Brain microvascular endothelial cell (primary cell): ENCODE measurements around the gene SPANXN4.

Experiments used
- DNase-seq: peaks from one replicate; pipeline ENCODE4 v3.0.0-alpha.2; 2020
- H3K27ac ChIP-seq: fragments of 250-450 bp; sonication (Bioruptor Pico); 2 replicates; pipeline ENCODE4 v1.5.1; 2020; ENCODE audit warnings: mild to moderate bottlenecking, moderate library complexity
- H3K27me3 ChIP-seq: fragments of 250-450 bp; sonication (Bioruptor Pico); replicated peaks from 2 replicates; pipeline ENCODE4 v1.5.1; 2020; ENCODE audit warnings: mild to moderate bottlenecking
- H3K36me3 ChIP-seq: fragments of 250-450 bp; sonication (Bioruptor Pico); replicated peaks from 2 replicates; pipeline ENCODE4 v1.5.1; 2020; ENCODE audit warnings: mild to moderate bottlenecking
- H3K4me3 ChIP-seq: 2 replicates; pipeline ENCODE4 v1.5.1; 2011; ENCODE audit warnings: low read depth, mild to moderate bottlenecking, control low read depth, low read length, moderate library complexity
- CTCF ChIP-seq: IDR thresholded peaks from 2 replicates; pipeline ENCODE4 v1.5.1; 2011; ENCODE audit warnings: low read depth, mild to moderate bottlenecking, moderate library complexity, low read length, control low read depth, inconsistent platforms; ENCODE audit errors: missing control alignments
- in situ Hi-C: cut with HindIII; loops from 2 replicates; pipeline ENCODE4 v1.10.0; 2017; ENCODE audit warnings: low sequenced_read_pairs, low pct_ligation_motif_present

SPANXN4 gene

GRCh38 chrX:142998447-142999198 is 27.1 kb upstream of the SPANXN4 start:
- Histone ChIP-seq H3K27ac (no peak overlapping the region), H3K27me3 (no peaks in the 10 kb centered on the region), H3K36me3 (no peaks in the 10 kb centered on the region), H3K4me3 (no peak overlapping the region)
- no peak for TF ChIP-seq CTCF
- DNase-seq = no peak
- in situ Hi-C loops = no loop called here

- TF ChIP-seq CTCF = no peak
Observed at GRCh38 chrX:142999199-142999701, 26.5 kb upstream of the SPANXN4 start.

GRCh38 chrX:143002206-143002605 is 23.5 kb upstream of the SPANXN4 start:
- H3K36me3 ChIP-seq = no peaks in the 10 kb centered on the region
- H3K27ac ChIP-seq = no peak overlapping the region
- no peak overlapping the region for H3K4me3 ChIP-seq
- TF ChIP-seq CTCF = no peak
- no peak for DNase-seq
- in situ Hi-C loops = no loop called here
- H3K27me3 ChIP-seq = no peaks in the 10 kb centered on the region

More at GRCh38 chrX:142999199-142999701, 26.5 kb upstream of the SPANXN4 start:
- Histone ChIP-seq H3K27ac (no peak overlapping the region), H3K36me3 (no peaks in the 10 kb centered on the region), H3K27me3 (no peaks in the 10 kb centered on the region), H3K4me3 (no peak overlapping the region)
- in situ Hi-C loops = no loop called here
- no peak for DNase-seq

GRCh38 chrX:143017272-143017671 is 8.5 kb upstream of the SPANXN4 start:
- no peak for DNase-seq
- no peaks in the 10 kb centered on the region for H3K27me3 ChIP-seq
- no peak overlapping the region for H3K27ac ChIP-seq
- no peaks in the 10 kb centered on the region for H3K36me3 ChIP-seq
- in situ Hi-C loops = no loop called here
- H3K4me3 ChIP-seq = no peak overlapping the region
- no peak for TF ChIP-seq CTCF

- no peaks in the 10 kb centered on the region for H3K27me3 ChIP-seq
- no peaks in the 10 kb centered on the region for H3K36me3 ChIP-seq
- in situ Hi-C loops = no loop called here
- DNase-seq = no peak
- no peak overlapping the region for H3K4me3 ChIP-seq
- no peak overlapping the region for H3K27ac ChIP-seq
- TF ChIP-seq CTCF = no peak
Observed at GRCh38 chrX:143027275-143027674, 1.5 kb downstream of the SPANXN4 start.

GRCh38 chrX:143047511-143047910 is 21.8 kb downstream of the SPANXN4 start:
- in situ Hi-C loops = no loop called here
- no peak for TF ChIP-seq CTCF
- no peak for DNase-seq
- Histone ChIP-seq H3K4me3 (no peak overlapping the region), H3K36me3 (no peaks in the 10 kb centered on the region), H3K27ac (no peak overlapping the region), H3K27me3 (no peaks in the 10 kb centered on the region)
